ENCODE measurements around the gene CX3CR1. TPM values are rescaled to one million over a fixed set of nuclear protein-coding genes. Genes with fewer than 3 reads are reported as not detected.

Gene CX3CR1
- polyA plus RNA-seq, 1 donor from 2014 or later: not detected

GRCh38 chr3:39269528-39269927 is 10.3 kb downstream of the CX3CR1 start:
- Histone ChIP-seq H3K27ac (ENCODE audit: low read length) (no peak overlapping the region), H3F3A (ENCODE audit: insufficient read depth, low read length, poor library complexity, severe bottlenecking) (no peaks in the 10 kb centered on the region), H3K79me2 (replicated peaks; ENCODE audit: insufficient read depth, low read length) (no peaks in the 10 kb centered on the region), H3K36me3 (ENCODE audit: insufficient read depth, low read length) (no peaks in the 10 kb centered on the region), H3K4me2 (ENCODE audit: low read length) (no peak overlapping the region), H3K9ac (ENCODE audit: low read length) (no peak overlapping the region), H4K20me1 (ENCODE audit: insufficient read depth) (no peaks in the 10 kb centered on the region), H3K9me3 (ENCODE audit: low read length) (no peaks in the 10 kb centered on the region), H2AFZ (ENCODE audit: low read depth, low read length) (no peak overlapping the region), H3K4me3 (ENCODE audit: low read length) (no peak overlapping the region), H3K9me2 (ENCODE audit: insufficient read depth, low read length) (no peaks in the 10 kb centered on the region), H3K27me3 (ENCODE audit: insufficient read depth, low read depth, low read length) (no peaks in the 10 kb centered on the region)
- no peak for TF ChIP-seq TAF1 (IDR thresholded peaks at IDR 0.05; ENCODE audit: low read depth)
- TF ChIP-seq MXI1 (conservative IDR thresholded peaks at IDR 0.05; ENCODE audit: poor library complexity, severe bottlenecking): no peak
- no peak for TF ChIP-seq EZH2 (IDR thresholded peaks at IDR 0.05; ENCODE audit: borderline replicate concordance, insufficient read depth, low read length, poor library complexity, severe bottlenecking)
- no peak for TF ChIP-seq CTCF (IDR thresholded peaks at IDR 0.05; ENCODE audit: poor library complexity, severe bottlenecking)
- no peak for TF ChIP-seq RAD21 (conservative IDR thresholded peaks at IDR 0.05)
- no peak for TF ChIP-seq REST (IDR thresholded peaks at IDR 0.05; ENCODE audit: borderline replicate concordance)
- TF ChIP-seq EP300 (conservative IDR thresholded peaks at IDR 0.05; ENCODE audit: poor library complexity, severe bottlenecking): no peak
- TF ChIP-seq SMC3 (conservative IDR thresholded peaks at IDR 0.05; ENCODE audit: poor library complexity): no peak
- TF ChIP-seq POLR2AphosphoS5 (IDR thresholded peaks at IDR 0.05): no peak

DNA sequence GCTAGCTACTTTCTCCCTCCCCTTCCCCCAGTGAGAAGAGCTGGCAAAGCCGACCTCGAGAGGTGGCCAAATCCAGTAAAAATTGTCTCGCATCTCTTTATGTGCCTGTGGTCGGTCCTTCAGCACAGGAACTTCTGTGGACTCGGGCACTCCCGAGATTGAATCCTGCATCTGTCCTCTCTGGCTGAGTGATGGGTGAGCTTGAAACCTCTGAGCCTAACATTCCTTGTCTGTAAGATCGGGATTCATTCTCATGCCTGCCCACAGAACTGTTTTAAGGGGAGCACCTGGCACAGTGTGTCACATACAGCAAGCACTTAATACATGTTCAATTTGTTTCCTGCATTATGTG is 11.3 kb downstream of the CX3CR1 start:
- Histone ChIP-seq H3K27ac (ENCODE audit: low read length) (peak overlapping the region; percentile 52), H3K79me2 (replicated peaks; ENCODE audit: insufficient read depth, low read length) (no peaks in the 10 kb centered on the region), H3K9me3 (ENCODE audit: low read length) (no peaks in the 10 kb centered on the region), H4K20me1 (ENCODE audit: insufficient read depth) (no peaks in the 10 kb centered on the region), H3K4me3 (ENCODE audit: low read length) (no peak overlapping the region), H3F3A (ENCODE audit: insufficient read depth, low read length, poor library complexity, severe bottlenecking) (no peaks in the 10 kb centered on the region), H3K36me3 (ENCODE audit: insufficient read depth, low read length) (no peaks in the 10 kb centered on the region), H3K4me2 (ENCODE audit: low read length) (no peak overlapping the region), H3K27me3 (ENCODE audit: insufficient read depth, low read depth, low read length) (no peaks in the 10 kb centered on the region), H2AFZ (ENCODE audit: low read depth, low read length) (no peak overlapping the region), H3K9ac (ENCODE audit: low read length) (no peak overlapping the region), H3K9me2 (ENCODE audit: insufficient read depth, low read length) (no peaks in the 10 kb centered on the region)
- TF ChIP-seq EP300 (conservative IDR thresholded peaks at IDR 0.05; ENCODE audit: poor library complexity, severe bottlenecking) (no peak), RAD21 (conservative IDR thresholded peaks at IDR 0.05) (no peak), TAF1 (IDR thresholded peaks at IDR 0.05; ENCODE audit: low read depth) (no peak), CTCF (IDR thresholded peaks at IDR 0.05; ENCODE audit: poor library complexity, severe bottlenecking) (no peak), MXI1 (conservative IDR thresholded peaks at IDR 0.05; ENCODE audit: poor library complexity, severe bottlenecking) (no peak), POLR2AphosphoS5 (IDR thresholded peaks at IDR 0.05) (no peak), REST (IDR thresholded peaks at IDR 0.05; ENCODE audit: borderline replicate concordance) (no peak), EZH2 (IDR thresholded peaks at IDR 0.05; ENCODE audit: borderline replicate concordance, insufficient read depth, low read length, poor library complexity, severe bottlenecking) (no peak)

All from neural cell (in vitro differentiated cells).